Nephron progenitor cell (in vitro differentiated cells): Measurements from ENCODE around the gene ARPC2.
A peak's percentile ranks its signal among the peaks of the same experiment; 100 is the strongest.

Source experiments
- DNase-seq: peaks from one replicate; pipeline ENCODE4 v3.0.0; 2021
- H3K27ac Mint-ChIP-seq: 2 replicates; pipeline ENCODE4 v1.8.0; 2021; ENCODE audit warnings: mild to moderate bottlenecking, moderate library complexity, mixed read lengths
- H3K27me3 Mint-ChIP-seq: 2 replicates; pipeline ENCODE4 v1.8.0; 2021; ENCODE audit warnings: mild to moderate bottlenecking, low read depth, mixed read lengths; ENCODE audit not compliant: poor library complexity
- H3K36me3 Mint-ChIP-seq: 2 replicates; pipeline ENCODE4 v1.8.0; 2021; ENCODE audit warnings: low read depth, mixed read lengths
- H3K4me1 Mint-ChIP-seq: 2 replicates; pipeline ENCODE4 v1.8.0; 2021; ENCODE audit warnings: mixed read lengths
- H3K4me3 Mint-ChIP-seq: 2 replicates; pipeline ENCODE4 v1.8.0; 2021; ENCODE audit warnings: mild to moderate bottlenecking, moderate library complexity, mixed read lengths
- H3K9me3 Mint-ChIP-seq: 2 replicates; pipeline ENCODE4 v1.8.0; 2021; ENCODE audit warnings: mild to moderate bottlenecking, moderate library complexity, mixed read lengths
- CTCF ChIP-seq: fragments of 200-600 bp; sonication (generic); IDR thresholded peaks from 2 replicates; pipeline ENCODE4 v1.5.0; 2021; ENCODE audit warnings: antibody characterized with exemption

ARPC2 gene

GRCh38 chr2:218218268-218219185, 1.5 kb downstream of the ARPC2 start:
- peaks cover 9% of the 10 kb centered on the region for H3K27me3 Mint-ChIP-seq
- peaks cover 12% of the 10 kb centered on the region for H3K36me3 Mint-ChIP-seq
- peak overlapping the region; percentile 95 for H3K4me3 Mint-ChIP-seq
- H3K4me1 Mint-ChIP-seq: peaks cover 56% of the 10 kb centered on the region
- DNase-seq: no peak
- H3K9me3 Mint-ChIP-seq: no peaks in the 10 kb centered on the region
- H3K27ac Mint-ChIP-seq: peak overlapping the region; percentile 75
- no peak for TF ChIP-seq CTCF

GRCh38 chr2:218219934-218220333, 2.9 kb downstream of the ARPC2 start:
- Mint-ChIP-seq H3K27ac (no peak overlapping the region), H3K4me3 (peak overlapping the region; percentile 95), H3K36me3 (peaks cover 18% of the 10 kb centered on the region), H3K9me3 (no peaks in the 10 kb centered on the region), H3K27me3 (peaks cover 2% of the 10 kb centered on the region), H3K4me1 (peaks cover 66% of the 10 kb centered on the region)
- no peak for TF ChIP-seq CTCF
- DNase-seq: no peak

- Mint-ChIP-seq H3K27ac (no peak overlapping the region), H3K36me3 (peaks cover 29% of the 10 kb centered on the region), H3K9me3 (no peaks in the 10 kb centered on the region), H3K27me3 (no peaks in the 10 kb centered on the region), H3K4me1 (peaks cover 64% of the 10 kb centered on the region), H3K4me3 (no peak overlapping the region)
- TF ChIP-seq CTCF: no peak
- no peak for DNase-seq
These were observed 4.0 kb downstream of the ARPC2 start for GRCh38 chr2:218221000-218221399.

GRCh38 chr2:218223046-218223445, 6.1 kb downstream of the ARPC2 start:
- no peak for DNase-seq
- H3K27me3 Mint-ChIP-seq: no peaks in the 10 kb centered on the region

GRCh38 chr2:218224186-218224585, 7.2 kb downstream of the ARPC2 start:
- Mint-ChIP-seq H3K36me3 (peaks cover 53% of the 10 kb centered on the region), H3K9me3 (no peaks in the 10 kb centered on the region), H3K4me1 (peaks cover 43% of the 10 kb centered on the region), H3K27ac (peak overlapping the region; percentile 12), H3K27me3 (no peaks in the 10 kb centered on the region), H3K4me3 (no peak overlapping the region)
- no peak for TF ChIP-seq CTCF
- no peak for DNase-seq

More at GRCh38 chr2:218223046-218223445, 6.1 kb downstream of the ARPC2 start:
- TF ChIP-seq CTCF: no peak
- peaks cover 43% of the 10 kb centered on the region for H3K36me3 Mint-ChIP-seq
- no peak overlapping the region for H3K27ac Mint-ChIP-seq
- H3K4me3 Mint-ChIP-seq: no peak overlapping the region
- H3K4me1 Mint-ChIP-seq: peaks cover 54% of the 10 kb centered on the region
- H3K9me3 Mint-ChIP-seq: no peaks in the 10 kb centered on the region

GRCh38 chr2:218226903-218227302, 9.9 kb downstream of the ARPC2 start:
- H3K36me3 Mint-ChIP-seq: peaks cover 61% of the 10 kb centered on the region

More at GRCh38 chr2:218226903-218227302, 9.9 kb downstream of the ARPC2 start:
- Mint-ChIP-seq H3K4me1 (peaks cover 16% of the 10 kb centered on the region), H3K4me3 (no peak overlapping the region), H3K9me3 (no peaks in the 10 kb centered on the region), H3K27ac (peak overlapping the region; percentile 51), H3K27me3 (no peaks in the 10 kb centered on the region)
- no peak for DNase-seq
- no peak for TF ChIP-seq CTCF
